ENCODE data around the gene CIAO1. TPM values are rescaled to one million over a fixed set of nuclear protein-coding genes. Genes with fewer than 3 reads are reported as not detected.
A peak's percentile ranks its signal among the peaks of the same experiment; 100 is the strongest.

Gene CIAO1
- total and polyA plus RNA-seq, 8 donors: 29.3 to 161 (median 62.6) TPM

GRCh38 chr2:96260387-96261260 is 5.4 kb upstream of the CIAO1 start:
- H3K4me3 ChIP-seq: peak overlapping the region in 1 of 4 donors; percentile 24
- WGBS, 5 donors: 41 to 49% (median 46%) methylated on average over 10 of the region's 10 CpGs
- H3K4me1 ChIP-seq: peaks cover 56 to 89% (median 74%) of the 10 kb centered on the region in 4 donors
- intact Hi-C loops (cut with DNase I; ENCODE audit: low total_unique reads): loop anchor here (10.0 kb wide), 1 partner anchor 46 kb away; no protein-coding TSS in a partner anchor
- peaks cover 3 to 58% (median 41%) of the 10 kb centered on the region in 4 donors for H3K36me3 ChIP-seq
- peak; percentile 25 to 86 (median 44) for TF ChIP-seq POLR2AphosphoS5 (IDR thresholded peaks at IDR 0.05)
- no peak for TF ChIP-seq POLR2A (IDR thresholded peaks at IDR 0.05)
- TF ChIP-seq EP300 (IDR thresholded peaks at IDR 0.05): no peak
- TF ChIP-seq CTCF (IDR thresholded peaks at IDR 0.05): peak in 1 of 7 experiments; percentile 18
- peak; percentile 70 to 87 for DNase-seq
- H3K27me3 ChIP-seq: no peaks in the 10 kb centered on the region
- peak overlapping the region; percentile 72 to 94 (median 81) for H3K27ac ChIP-seq
- no peaks in the 10 kb centered on the region for H3K9me3 ChIP-seq

GRCh38 chr2:96261328-96262003 is 4.6 kb upstream of the CIAO1 start:
- intact Hi-C loops (cut with DNase I; ENCODE audit: low total_unique reads): loop anchor here (10.0 kb wide), 1 partner anchor 47 kb away; no protein-coding TSS in a partner anchor
- Histone ChIP-seq H3K27me3 (no peaks in the 10 kb centered on the region), H3K4me3 (no peak overlapping the region), H3K27ac (peak overlapping the region; percentile 72 to 94 (median 81)), H3K36me3 (peaks cover 0 to 50% (median 33%) of the 10 kb centered on the region in 4 donors), H3K9me3 (no peaks in the 10 kb centered on the region), H3K4me1 (peaks cover 56 to 84% (median 76%) of the 10 kb centered on the region in 4 donors)
- 56 to 83% (median 58%) methylated on average over 6 of the region's 6 CpGs for WGBS, 5 donors
- peak in 1 of 2 donors; percentile 66 for DNase-seq
- no peak for TF ChIP-seq EP300 (IDR thresholded peaks at IDR 0.05)
- no peak for TF ChIP-seq POLR2AphosphoS5 (IDR thresholded peaks at IDR 0.05)
- no peak for TF ChIP-seq POLR2A (IDR thresholded peaks at IDR 0.05)
- TF ChIP-seq CTCF (IDR thresholded peaks at IDR 0.05): no peak

GRCh38 chr2:96262306-96262705 is 3.7 kb upstream of the CIAO1 start:
- Histone ChIP-seq H3K9me3 (no peaks in the 10 kb centered on the region), H3K4me3 (no peak overlapping the region), H3K4me1 (peaks cover 63 to 85% (median 84%) of the 10 kb centered on the region in 4 donors), H3K27ac (peak overlapping the region in 4 of 5 donors; percentile 80 to 94 (median 84)), H3K27me3 (no peaks in the 10 kb centered on the region), H3K36me3 (peaks cover 0 to 44% (median 29%) of the 10 kb centered on the region in 4 donors)
- 54 to 74% (median 60%) methylated on average over 2 of the region's 2 CpGs for WGBS, 5 donors
- intact Hi-C loops (cut with DNase I; ENCODE audit: low total_unique reads): loop anchor here (10.0 kb wide), 1 partner anchor 48 kb away; no protein-coding TSS in a partner anchor
- TF ChIP-seq CTCF (IDR thresholded peaks at IDR 0.05): no peak
- TF ChIP-seq EP300 (IDR thresholded peaks at IDR 0.05): no peak
- no peak for TF ChIP-seq POLR2A (IDR thresholded peaks at IDR 0.05)
- TF ChIP-seq POLR2AphosphoS5 (IDR thresholded peaks at IDR 0.05): no peak
- DNase-seq: no peak

- intact Hi-C loops (cut with DNase I; ENCODE audit: low total_unique reads): loop anchor here (10.0 kb wide), 1 partner anchor 49 kb away; no protein-coding TSS in a partner anchor
- peaks cover 60 to 76% (median 74%) of the 10 kb centered on the region in 4 donors for H3K4me1 ChIP-seq
- no peaks in the 10 kb centered on the region for H3K9me3 ChIP-seq
- 58 to 67% (median 64%) methylated on average over 4 of the region's 4 CpGs for WGBS, 5 donors
- H3K27ac ChIP-seq: peak overlapping the region in 1 of 5 donors; percentile 90
- H3K4me3 ChIP-seq: peak overlapping the region; percentile 91 to 100 (median 98)
- no peaks in the 10 kb centered on the region for H3K27me3 ChIP-seq
- peaks cover 13 to 44% (median 36%) of the 10 kb centered on the region in 4 donors for H3K36me3 ChIP-seq
- DNase-seq: no peak
- TF ChIP-seq CTCF (IDR thresholded peaks at IDR 0.05) (no peak), EP300 (IDR thresholded peaks at IDR 0.05) (no peak), POLR2AphosphoS5 (IDR thresholded peaks at IDR 0.05) (no peak), POLR2A (IDR thresholded peaks at IDR 0.05) (no peak)
Observed at GRCh38 chr2:96264086-96264485, 1.9 kb upstream of the CIAO1 start.
